ENCODE results near the gene KIAA1755. TPM values are rescaled to one million over a fixed set of nuclear protein-coding genes. Genes with fewer than 3 reads are reported as not detected.

KIAA1755 gene
- total RNA-seq, 3 donors from 2014 or later, result 2.1 to 5.1 (median 4.3) TPM

GRCh38 chr20:38300438-38300837 is 39.9 kb upstream of the KIAA1755 start:
- Histone ChIP-seq H3K27me3 (no peaks in the 10 kb centered on the region), H3K27ac (peak overlapping the region; percentile 93 to 98), H3K36me3 (no peaks in the 10 kb centered on the region), H3K9me3 (no peaks in the 10 kb centered on the region), H3K4me3 (no peak overlapping the region), H3K4me1 (peaks cover 15 to 20% of the 10 kb centered on the region in 2 donors)
- DNase-seq (ENCODE audit: low spot score in 2 of 2), result no peak
- intact Hi-C loops (cut with DNase I; ENCODE audit: low total_unique reads), result no loop called here
- TF ChIP-seq POLR2AphosphoS5 (IDR thresholded peaks at IDR 0.05) (no peak), POLR2A (IDR thresholded peaks at IDR 0.05) (no peak), CTCF (IDR thresholded peaks at IDR 0.05) (no peak)

GRCh38 chr20:38299963-38300362 is 39.4 kb upstream of the KIAA1755 start:
- H3K36me3 ChIP-seq, result no peaks in the 10 kb centered on the region
- no peak overlapping the region for H3K4me3 ChIP-seq
- intact Hi-C loops (cut with DNase I; ENCODE audit: low total_unique reads), result loop anchor here (10.0 kb wide), 1 partner anchor 65 kb away; no protein-coding TSS in a partner anchor
- TF ChIP-seq POLR2AphosphoS5 (IDR thresholded peaks at IDR 0.05) (no peak), CTCF (IDR thresholded peaks at IDR 0.05) (no peak), POLR2A (IDR thresholded peaks at IDR 0.05) (no peak)
- no peaks in the 10 kb centered on the region for H3K9me3 ChIP-seq
- peak overlapping the region; percentile 93 to 98 for H3K27ac ChIP-seq
- no peaks in the 10 kb centered on the region for H3K27me3 ChIP-seq
- peaks cover 15 to 20% of the 10 kb centered on the region in 2 donors for H3K4me1 ChIP-seq
- peak; percentile 70 for DNase-seq (ENCODE audit: low spot score in 2 of 2)

- TF ChIP-seq POLR2AphosphoS5 (IDR thresholded peaks at IDR 0.05) (peak; percentile 63 to 95 (median 86)), CTCF (IDR thresholded peaks at IDR 0.05) (no peak)
- intact Hi-C loops (cut with DNase I; ENCODE audit: low total_unique reads), result loop anchor here (10.0 kb wide), 1 partner anchor 64 kb away; no protein-coding TSS in a partner anchor
- DNase-seq (ENCODE audit: low spot score in 2 of 2), result peak; percentile 69 to 87
- H3K36me3 ChIP-seq, result no peaks in the 10 kb centered on the region
- H3K27me3 ChIP-seq, result no peaks in the 10 kb centered on the region
- H3K9me3 ChIP-seq, result no peaks in the 10 kb centered on the region
- peak overlapping the region in 1 of 3 donors; percentile 33 for H3K4me3 ChIP-seq
- peaks cover 15 to 20% of the 10 kb centered on the region in 2 donors for H3K4me1 ChIP-seq
- peak overlapping the region; percentile 93 to 98 for H3K27ac ChIP-seq
These were observed 38.3 kb upstream of the KIAA1755 start for GRCh38 chr20:38298768-38299288.

- Histone ChIP-seq H3K4me3 (no peak overlapping the region), H3K9me3 (no peaks in the 10 kb centered on the region), H3K4me1 (peaks cover 15 to 20% of the 10 kb centered on the region in 2 donors), H3K27me3 (no peaks in the 10 kb centered on the region), H3K36me3 (no peaks in the 10 kb centered on the region), H3K27ac (peak overlapping the region; percentile 93 to 98)
- no peak for DNase-seq (ENCODE audit: low spot score in 2 of 2)
- intact Hi-C loops (cut with DNase I; ENCODE audit: low total_unique reads), result loop anchor here (10.0 kb wide), 1 partner anchor 63 kb away; no protein-coding TSS in a partner anchor
- TF ChIP-seq POLR2AphosphoS5 (IDR thresholded peaks at IDR 0.05), result no peak
- no peak for TF ChIP-seq POLR2A (IDR thresholded peaks at IDR 0.05)
- no peak for TF ChIP-seq CTCF (IDR thresholded peaks at IDR 0.05)
These were observed 37.6 kb upstream of the KIAA1755 start for GRCh38 chr20:38297916-38298674.

- no peak overlapping the region for H3K27ac ChIP-seq
- no peak for DNase-seq (ENCODE audit: low spot score in 2 of 2)
- peaks cover 15 to 20% of the 10 kb centered on the region in 2 donors for H3K4me1 ChIP-seq
- no peaks in the 10 kb centered on the region for H3K36me3 ChIP-seq
- TF ChIP-seq CTCF (IDR thresholded peaks at IDR 0.05) (no peak), POLR2AphosphoS5 (IDR thresholded peaks at IDR 0.05) (no peak), POLR2A (IDR thresholded peaks at IDR 0.05) (no peak)
- no peak overlapping the region for H3K4me3 ChIP-seq
- H3K9me3 ChIP-seq, result no peaks in the 10 kb centered on the region
- no peaks in the 10 kb centered on the region for H3K27me3 ChIP-seq
- intact Hi-C loops (cut with DNase I; ENCODE audit: low total_unique reads), result loop anchor here (10.0 kb wide), 1 partner anchor 62 kb away; no protein-coding TSS in a partner anchor
These were observed 35.9 kb upstream of the KIAA1755 start for GRCh38 chr20:38296433-38296832.

All from breast epithelium (tissue), 4 donors.